ENCODE measurements around the gene CCDC188.

Gene CCDC188

GRCh38 chr22:20192972-20193760, 42.3 kb upstream of the CCDC188 start:
- H3K4me1 ChIP-seq: peaks cover 75% of the 10 kb centered on the region
- peak overlapping the region; percentile 45; the same call in 1 of the 2 replicates for H3K9ac ChIP-seq
- H3K4me2 ChIP-seq: peak overlapping the region; percentile 34; the same call in 1 of the 2 replicates
- H3K27me3 ChIP-seq: no peaks in the 10 kb centered on the region
- no peak overlapping the region for H3K4me3 ChIP-seq
- no peak for TF ChIP-seq Cebpa-rat (IDR thresholded peaks at IDR 0.05)
- no peaks in the 10 kb centered on the region for H4K20me1 ChIP-seq
- no peaks in the 10 kb centered on the region for H3K36me3 ChIP-seq
- peak overlapping the region; percentile 42 for H3K27ac ChIP-seq
- no peaks in the 10 kb centered on the region for H3K9me3 ChIP-seq

GRCh38 chr22:20192293-20192971, 41.6 kb upstream of the CCDC188 start:
- Histone ChIP-seq H3K4me1 (peaks cover 82% of the 10 kb centered on the region), H3K9ac (peak overlapping the region; percentile 45; the same call in 1 of the 2 replicates), H3K36me3 (no peaks in the 10 kb centered on the region), H3K4me2 (peak overlapping the region; percentile 34), H3K27ac (peak overlapping the region; percentile 42), H4K20me1 (no peaks in the 10 kb centered on the region), H3K9me3 (no peaks in the 10 kb centered on the region), H3K27me3 (no peaks in the 10 kb centered on the region), H3K4me3 (no peak overlapping the region)
- TF ChIP-seq Cebpa-rat (IDR thresholded peaks at IDR 0.05): no peak

DNA sequence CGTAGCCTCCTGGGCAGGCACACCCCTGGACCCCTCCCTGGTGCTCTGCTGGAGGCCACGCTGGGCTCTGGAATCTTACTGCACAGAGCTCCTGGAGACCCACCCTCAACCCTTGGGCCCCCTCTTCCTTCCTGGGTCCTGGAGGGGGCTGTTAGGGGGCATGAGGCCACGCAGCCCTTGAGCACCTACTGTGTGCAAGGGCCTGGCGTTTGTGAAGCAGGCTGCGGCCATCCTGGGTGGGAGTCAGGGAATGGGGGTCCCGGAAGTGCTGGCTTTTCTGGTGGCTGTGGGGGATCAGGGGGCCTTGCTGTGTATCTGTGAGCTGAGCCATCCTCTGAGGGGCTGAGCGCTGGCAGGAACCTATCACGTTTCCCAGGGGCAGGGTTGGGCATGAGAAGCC, 40.9 kb upstream of the CCDC188 start:
- peaks cover 87% of the 10 kb centered on the region for H3K4me1 ChIP-seq
- no peaks in the 10 kb centered on the region for H3K9me3 ChIP-seq
- H3K27me3 ChIP-seq: no peaks in the 10 kb centered on the region
- no peak overlapping the region for H3K4me3 ChIP-seq
- TF ChIP-seq Cebpa-rat (IDR thresholded peaks at IDR 0.05): no peak
- no peaks in the 10 kb centered on the region for H3K36me3 ChIP-seq
- H3K4me2 ChIP-seq: no peak overlapping the region
- H3K9ac ChIP-seq: 0 out of 2 replicates have a peak overlapping the region, but pooled peaks have one; percentile 45
- H4K20me1 ChIP-seq: no peaks in the 10 kb centered on the region
- H3K27ac ChIP-seq: peak overlapping the region; percentile 42; the same call in 1 of the 2 replicates

DNA sequence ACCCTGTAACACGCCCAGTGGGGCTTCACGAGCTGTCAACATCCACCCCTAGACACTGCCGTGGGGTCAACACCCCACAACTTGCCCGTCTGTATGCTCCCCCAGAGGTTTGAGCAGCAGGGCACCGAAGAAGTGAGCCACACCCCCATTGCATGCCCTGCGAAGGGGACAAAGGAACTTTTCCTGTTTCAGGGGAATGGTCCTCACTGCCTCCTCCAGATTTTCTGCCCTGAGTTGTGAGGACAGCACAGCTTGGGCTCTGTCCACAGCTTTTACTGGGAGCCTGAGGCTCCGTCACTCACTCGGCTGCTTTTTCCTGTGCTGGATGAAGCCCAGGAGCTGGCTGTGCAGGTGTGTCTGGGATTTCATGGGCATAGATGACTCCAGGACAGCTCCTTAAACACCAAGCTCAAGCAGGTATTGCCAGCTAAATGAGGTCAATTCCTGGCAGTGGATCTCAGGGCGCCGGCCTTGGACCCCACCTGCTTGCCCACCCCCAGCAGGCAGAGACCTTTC, 40.2 kb upstream of the CCDC188 start:
- H3K27ac ChIP-seq: peak overlapping the region; percentile 26; the same call in 1 of the 2 replicates
- no peaks in the 10 kb centered on the region for H4K20me1 ChIP-seq
- peaks cover 87% of the 10 kb centered on the region for H3K4me1 ChIP-seq
- TF ChIP-seq Cebpa-rat (IDR thresholded peaks at IDR 0.05): no peak
- H3K4me3 ChIP-seq: no peak overlapping the region
- no peaks in the 10 kb centered on the region for H3K9me3 ChIP-seq
- H3K27me3 ChIP-seq: no peaks in the 10 kb centered on the region
- no peak overlapping the region for H3K9ac ChIP-seq
- peak overlapping the region; percentile 40; the same call in 1 of the 2 replicates for H3K4me2 ChIP-seq
- H3K36me3 ChIP-seq: no peaks in the 10 kb centered on the region

DNA sequence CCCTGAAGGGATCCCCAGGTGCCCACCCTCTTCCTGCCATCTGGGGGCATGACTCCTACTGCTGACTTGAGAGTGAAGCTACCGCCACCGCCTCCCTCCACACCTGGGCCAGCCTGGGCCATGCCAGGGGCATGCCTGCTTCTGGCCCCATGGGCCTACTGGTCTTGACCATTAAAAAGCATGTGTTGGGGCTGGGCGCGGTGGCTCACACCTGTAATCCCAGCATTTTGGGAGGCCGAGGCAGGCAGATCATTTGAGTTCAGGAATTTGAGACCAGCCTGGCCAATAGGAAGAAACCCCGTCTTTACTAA, 37.7 kb upstream of the CCDC188 start:
- Histone ChIP-seq H3K9ac (no peak overlapping the region; the same call in 1 of the 2 replicates), H3K27me3 (no peaks in the 10 kb centered on the region)

GRCh38 chr22:20187777-20188566, 37.1 kb upstream of the CCDC188 start:
- no peaks in the 10 kb centered on the region for H3K27me3 ChIP-seq
- H4K20me1 ChIP-seq: no peaks in the 10 kb centered on the region
- no peak for TF ChIP-seq Cebpa-rat (IDR thresholded peaks at IDR 0.05)
- no peak overlapping the region; the same call in 1 of the 2 replicates for H3K9ac ChIP-seq
- H3K4me1 ChIP-seq: peaks cover 68% of the 10 kb centered on the region
- H3K36me3 ChIP-seq: no peaks in the 10 kb centered on the region
- no peak overlapping the region for H3K4me3 ChIP-seq
- peak overlapping the region; percentile 57 for H3K27ac ChIP-seq
- H3K9me3 ChIP-seq: no peaks in the 10 kb centered on the region
- H3K4me2 ChIP-seq: peak overlapping the region; percentile 54

More for the DNA sequence above, 37.7 kb upstream of the CCDC188 start:
- no peak for TF ChIP-seq Cebpa-rat (IDR thresholded peaks at IDR 0.05)
- no peaks in the 10 kb centered on the region for H3K9me3 ChIP-seq
- H3K4me1 ChIP-seq: peaks cover 67% of the 10 kb centered on the region
- no peaks in the 10 kb centered on the region for H4K20me1 ChIP-seq
- H3K4me3 ChIP-seq: no peak overlapping the region
- peak overlapping the region; percentile 54 for H3K4me2 ChIP-seq
- H3K36me3 ChIP-seq: no peaks in the 10 kb centered on the region
- H3K27ac ChIP-seq: peak overlapping the region; percentile 57

GRCh38 chr22:20186871-20187546, 36.2 kb upstream of the CCDC188 start:
- Histone ChIP-seq H4K20me1 (no peaks in the 10 kb centered on the region), H3K9me3 (no peaks in the 10 kb centered on the region), H3K27me3 (no peaks in the 10 kb centered on the region), H3K27ac (0 out of 2 replicates have a peak overlapping the region, but pooled peaks have one; percentile 26), H3K36me3 (no peaks in the 10 kb centered on the region), H3K4me1 (peaks cover 68% of the 10 kb centered on the region), H3K4me2 (peak overlapping the region; percentile 34; the same call in 1 of the 2 replicates), H3K4me3 (no peak overlapping the region), H3K9ac (no peak overlapping the region)
- no peak for TF ChIP-seq Cebpa-rat (IDR thresholded peaks at IDR 0.05)

DNA sequence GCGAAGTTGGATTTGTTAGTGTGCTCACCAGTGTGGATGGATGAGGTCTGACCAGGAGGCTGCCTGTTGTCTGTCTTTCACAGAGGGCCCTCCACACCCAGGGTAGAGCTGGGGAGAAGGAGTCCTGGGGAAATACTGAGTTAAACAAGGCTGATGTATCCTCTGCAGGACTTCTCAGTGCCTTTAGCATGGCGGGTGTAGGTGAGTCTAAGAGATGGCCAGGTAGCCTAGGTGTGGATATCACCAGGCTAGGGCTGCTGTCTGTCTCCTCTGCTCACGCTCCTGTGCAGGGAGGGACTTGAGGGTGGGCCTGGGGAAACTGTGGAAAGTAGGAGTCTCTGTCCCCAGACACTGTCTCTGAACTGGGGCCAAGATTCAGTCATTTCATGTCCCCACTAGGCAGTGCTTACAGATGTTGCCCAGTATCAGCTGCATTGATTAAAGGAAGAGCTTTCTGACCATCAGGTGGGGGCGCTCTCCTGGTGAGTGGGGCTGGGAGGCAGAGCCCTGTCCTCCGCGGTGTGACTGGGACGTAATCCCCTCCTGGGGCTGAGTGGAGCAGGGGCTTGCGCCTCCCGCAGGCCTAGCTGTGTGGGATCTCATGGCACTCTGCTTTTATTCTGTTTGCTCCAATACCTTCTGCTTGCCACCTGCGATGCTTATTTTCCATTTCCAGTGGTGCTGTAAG, 35.5 kb upstream of the CCDC188 start:
- Histone ChIP-seq H3K36me3 (no peaks in the 10 kb centered on the region), H3K4me2 (peak overlapping the region; percentile 34), H3K4me3 (no peak overlapping the region), H4K20me1 (no peaks in the 10 kb centered on the region), H3K27ac (0 out of 2 replicates have a peak overlapping the region, but pooled peaks have one; percentile 26), H3K4me1 (peaks cover 68% of the 10 kb centered on the region), H3K9me3 (no peaks in the 10 kb centered on the region), H3K27me3 (no peaks in the 10 kb centered on the region), H3K9ac (no peak overlapping the region)
- no peak for TF ChIP-seq Cebpa-rat (IDR thresholded peaks at IDR 0.05)

All from BLaER1 (cell line).